ENCODE measurements around the gene KCNQ2.

Gene KCNQ2

DNA sequence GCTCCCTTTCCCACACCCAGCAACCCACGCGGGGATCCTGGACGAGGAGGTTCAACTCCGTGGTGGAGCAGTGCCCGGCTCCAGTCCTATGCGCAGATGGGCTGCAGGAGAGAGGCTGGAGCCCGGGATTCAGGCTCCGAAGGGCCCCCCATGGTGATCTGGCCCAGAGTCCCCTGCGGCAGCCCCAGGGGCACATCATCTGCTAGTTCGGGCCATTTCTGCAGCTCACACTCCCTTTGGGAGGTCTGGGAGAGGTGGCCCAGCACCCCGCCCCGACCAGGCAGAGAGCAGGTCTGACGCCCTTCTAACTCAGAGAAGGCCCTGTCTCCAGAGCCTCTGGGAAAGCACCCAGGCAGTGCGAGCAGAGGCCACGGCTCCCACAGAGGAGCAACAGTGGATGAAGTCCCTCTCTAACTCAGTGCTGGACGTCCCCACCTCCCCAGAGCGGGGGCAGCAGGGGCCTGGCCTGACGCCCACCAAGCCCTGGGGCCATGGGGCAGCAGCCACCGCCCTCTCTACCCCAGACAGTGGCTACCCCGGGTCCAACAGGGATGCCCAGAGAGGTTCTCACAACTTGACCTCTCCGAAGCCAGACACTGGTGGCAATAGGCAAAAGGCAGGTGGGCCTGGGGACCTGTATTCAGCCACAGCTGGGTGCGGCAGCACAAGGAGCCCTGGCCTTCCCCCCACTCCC, 3.3 kb downstream of the KCNQ2 start:
- no peak for DNase-seq

DNA sequence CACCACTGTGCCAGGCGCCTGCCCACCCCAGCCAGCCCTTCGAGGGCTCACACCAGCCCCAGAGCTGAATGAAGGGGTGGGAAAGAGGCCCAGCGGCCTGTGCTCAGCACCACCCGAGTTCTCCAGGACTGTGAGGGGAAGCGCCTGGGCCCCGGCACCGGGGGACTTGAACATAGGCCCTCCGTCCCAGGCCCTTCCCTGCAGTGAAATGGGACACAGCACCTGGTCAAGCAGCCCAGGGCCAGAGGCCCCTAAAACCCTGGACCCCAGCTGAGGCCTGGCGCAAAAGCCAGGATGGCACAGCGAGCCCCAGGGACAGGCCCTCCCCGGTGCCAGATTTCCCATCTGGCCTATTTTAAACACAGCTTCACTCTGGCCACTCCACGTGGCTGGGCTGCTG, 4.0 kb downstream of the KCNQ2 start:
- DNase-seq = no peak

DNA sequence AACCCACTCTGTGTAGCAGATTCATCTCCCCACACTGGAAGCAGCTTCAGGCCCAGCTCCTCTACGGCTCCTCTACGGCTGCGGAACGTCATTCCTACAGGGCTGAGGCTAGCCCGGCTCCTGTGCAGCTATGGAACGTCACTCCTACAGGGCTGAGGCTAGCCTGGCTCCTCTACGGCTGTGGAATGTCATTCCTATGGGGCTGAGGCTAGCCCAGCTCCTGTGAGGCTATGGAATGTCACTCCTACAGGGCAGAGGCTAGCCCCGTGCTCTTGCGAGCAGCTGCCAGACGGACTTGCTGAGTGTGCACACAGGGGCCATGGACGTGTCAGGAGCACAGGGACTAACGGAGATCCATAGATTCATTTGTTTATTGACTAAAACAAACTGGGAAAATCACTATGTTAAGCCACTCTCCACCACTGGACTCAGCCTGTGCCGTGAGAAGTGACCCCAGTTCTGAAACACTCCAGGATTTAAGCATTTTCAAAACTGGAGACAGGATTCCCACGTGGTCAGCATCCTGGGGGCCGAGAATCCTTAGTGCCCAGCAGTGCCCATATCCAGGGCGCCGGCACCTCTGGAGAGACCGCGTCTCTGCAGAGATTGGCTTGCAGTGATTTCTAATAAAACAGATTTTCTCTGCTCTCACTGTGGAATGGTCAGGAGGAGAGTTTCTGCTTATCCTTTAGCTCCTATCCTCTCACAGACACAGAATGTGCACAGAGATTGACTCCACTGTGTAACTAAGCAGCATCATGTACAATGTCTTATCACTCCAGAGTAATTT, 5.0 kb downstream of the KCNQ2 start:
- DNase-seq = no peak

DNA sequence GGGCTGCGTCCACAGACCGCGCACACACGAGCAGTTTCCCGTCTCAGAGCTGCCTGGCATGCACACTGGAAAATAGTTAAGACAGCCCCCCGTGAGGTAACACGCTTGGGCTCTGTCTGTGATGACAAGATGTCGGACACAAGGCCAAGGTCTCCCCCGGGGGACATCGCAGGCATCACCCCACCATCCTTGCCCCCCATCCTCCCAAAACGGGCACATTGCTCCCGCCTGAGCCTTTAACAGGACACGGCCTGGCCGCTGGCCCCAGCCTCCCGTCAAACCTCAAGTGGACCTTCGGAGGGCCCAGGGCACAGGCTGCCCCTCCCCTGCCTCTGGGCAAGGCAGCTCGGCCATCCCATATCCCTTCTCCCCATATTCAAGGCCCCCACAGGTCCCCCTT, 5.6 kb downstream of the KCNQ2 start:
- DNase-seq = no peak

DNA sequence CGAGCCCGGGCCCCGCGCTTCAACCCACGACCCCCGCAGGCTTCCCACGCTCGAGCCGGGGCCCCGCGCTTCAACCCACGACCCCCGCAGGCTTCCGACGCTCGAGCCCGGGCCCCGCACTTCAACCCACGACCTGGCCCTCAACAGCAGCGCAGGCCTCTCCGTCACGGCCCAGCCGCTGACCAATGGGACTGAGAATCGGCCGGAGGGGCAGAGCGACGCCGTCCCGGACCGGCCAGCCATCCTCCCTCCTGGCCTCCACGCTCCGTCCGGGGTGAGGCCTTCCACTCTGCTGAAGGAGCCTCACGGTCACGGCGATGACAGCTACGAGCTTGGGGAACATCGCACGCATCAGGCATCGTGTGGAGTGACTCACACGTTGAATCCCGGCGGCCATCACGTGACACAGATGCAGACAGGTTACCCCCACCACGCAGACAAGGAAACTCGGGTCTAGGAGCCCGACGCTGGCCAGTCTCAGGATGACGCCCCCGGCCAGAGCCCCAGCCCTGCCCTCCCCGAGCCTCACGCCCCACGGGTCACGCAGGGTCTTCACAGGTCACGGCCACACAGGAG, 6.1 kb downstream of the KCNQ2 start:
- DNase-seq = no peak

DNA sequence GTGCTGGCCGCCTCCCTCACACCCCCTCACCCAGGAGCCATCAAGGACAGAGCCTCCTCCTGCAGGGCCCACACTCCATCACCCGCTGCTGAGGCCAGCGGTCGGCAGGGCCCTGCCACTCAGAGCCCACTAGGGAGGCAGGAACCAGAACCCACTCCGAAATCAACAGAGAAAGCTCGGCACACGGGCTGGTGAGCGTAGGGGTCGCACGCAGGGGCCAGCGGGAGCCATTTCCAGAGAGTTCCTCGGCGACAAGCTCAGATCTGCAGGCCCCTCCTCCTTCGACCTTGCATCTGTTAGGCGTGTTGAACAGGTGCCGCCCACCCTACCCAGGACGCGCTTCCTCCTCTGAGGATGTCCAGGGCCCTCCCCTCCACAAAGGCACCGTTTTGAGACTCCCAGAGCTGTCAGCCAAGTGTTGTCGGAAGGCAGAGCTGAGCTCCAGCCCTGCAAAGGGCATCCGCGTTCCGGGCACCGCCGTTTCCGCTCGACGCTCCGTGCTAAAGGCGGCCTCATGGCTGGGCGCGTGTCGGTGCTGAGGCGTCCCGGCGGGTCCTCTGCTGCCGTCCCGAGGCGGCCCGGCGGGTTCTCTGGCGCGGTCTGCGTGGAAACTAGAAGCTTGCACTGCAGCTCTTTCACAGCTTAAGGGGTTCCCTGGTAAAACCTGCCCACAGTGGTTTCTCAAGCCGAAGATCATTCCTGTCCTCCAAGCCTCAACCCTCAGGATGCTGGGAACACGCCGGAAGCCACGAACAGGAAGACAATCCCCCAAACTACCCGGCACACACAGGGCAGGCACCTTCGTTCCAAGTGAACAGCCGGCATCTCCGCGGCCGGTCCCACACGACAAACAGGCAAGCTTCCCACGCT, 6.8 kb downstream of the KCNQ2 start:
- no peak for DNase-seq

DNA sequence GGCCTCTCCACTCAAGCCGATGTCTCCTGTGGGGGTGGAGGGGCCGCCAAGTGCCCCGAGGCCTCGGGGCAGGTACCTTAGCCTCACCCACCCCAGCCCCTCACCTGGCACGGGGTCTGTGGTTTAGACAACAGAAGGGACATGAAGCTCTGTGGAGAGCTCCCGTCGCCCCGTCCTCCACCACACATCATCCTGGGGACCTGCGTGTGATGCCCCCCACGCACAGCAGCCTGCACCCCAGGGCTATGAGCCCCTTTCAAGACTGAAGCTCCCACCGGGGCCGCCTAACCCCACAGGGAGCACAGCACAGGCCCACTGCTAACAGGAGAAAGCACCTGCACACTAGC, 8.2 kb downstream of the KCNQ2 start:
- DNase-seq = no peak

DNA sequence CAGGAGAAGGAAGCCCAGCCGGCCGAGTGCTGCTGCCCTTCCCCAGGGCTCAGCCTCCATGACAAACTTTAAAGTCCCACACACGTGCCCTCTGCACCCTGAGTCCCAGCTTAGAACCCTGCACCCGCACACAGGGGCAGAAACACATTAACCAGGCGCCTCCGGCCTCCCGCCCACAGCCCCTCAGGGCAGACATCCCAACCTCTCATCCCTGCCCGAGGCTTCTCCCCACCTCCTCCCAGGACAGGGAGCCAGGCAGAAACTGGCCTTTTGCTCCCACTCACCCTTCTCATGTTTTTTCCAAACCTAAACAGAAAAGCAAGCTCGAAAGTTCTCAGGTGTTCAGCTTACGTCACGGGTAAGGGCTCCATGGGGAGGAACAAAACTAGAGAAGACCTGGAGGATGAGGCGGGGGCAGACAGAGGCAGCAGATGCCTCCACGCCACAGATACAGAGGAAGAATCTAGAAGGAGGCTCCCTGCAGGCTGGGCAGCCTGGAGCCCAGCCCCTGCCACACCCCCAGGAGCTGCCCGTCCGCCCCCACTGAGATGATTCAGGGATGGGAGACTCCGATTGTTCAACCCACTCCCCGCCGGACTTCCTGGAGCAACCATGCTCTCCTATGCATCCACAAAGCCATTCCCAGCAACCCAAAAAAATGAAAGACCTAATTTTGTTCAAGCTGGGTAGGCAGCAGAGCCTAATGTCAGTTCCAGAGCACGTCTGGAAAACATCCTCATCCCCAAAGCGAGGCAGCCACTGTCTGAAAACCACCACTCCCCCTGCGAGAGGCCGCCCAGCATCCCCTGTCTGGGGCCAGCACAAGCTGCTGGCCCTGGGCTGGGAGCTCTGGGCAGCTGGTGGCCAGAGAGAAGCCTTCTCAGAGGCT, 8.8 kb downstream of the KCNQ2 start:
- DNase-seq = no peak

DNA sequence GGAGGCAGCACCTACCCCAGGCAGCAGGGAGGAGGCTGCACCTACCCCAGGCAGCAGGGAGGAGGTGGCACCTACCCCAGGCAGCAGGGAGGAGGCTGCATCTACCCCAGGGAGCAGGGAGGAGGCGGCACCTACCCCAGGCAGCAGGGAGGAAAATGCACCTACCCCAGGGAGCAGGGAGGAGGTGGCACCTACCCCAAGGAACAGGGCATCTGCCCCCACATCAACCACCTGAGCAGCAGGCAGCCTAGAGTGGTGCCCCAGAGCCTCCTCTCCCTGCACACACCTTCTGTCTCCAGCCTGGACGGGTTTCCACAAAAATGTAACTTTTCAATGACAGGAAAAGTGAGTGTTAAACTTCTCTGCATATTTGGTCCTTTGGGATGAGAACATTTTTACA, 10.2 kb downstream of the KCNQ2 start:
- DNase-seq = no peak

DNA sequence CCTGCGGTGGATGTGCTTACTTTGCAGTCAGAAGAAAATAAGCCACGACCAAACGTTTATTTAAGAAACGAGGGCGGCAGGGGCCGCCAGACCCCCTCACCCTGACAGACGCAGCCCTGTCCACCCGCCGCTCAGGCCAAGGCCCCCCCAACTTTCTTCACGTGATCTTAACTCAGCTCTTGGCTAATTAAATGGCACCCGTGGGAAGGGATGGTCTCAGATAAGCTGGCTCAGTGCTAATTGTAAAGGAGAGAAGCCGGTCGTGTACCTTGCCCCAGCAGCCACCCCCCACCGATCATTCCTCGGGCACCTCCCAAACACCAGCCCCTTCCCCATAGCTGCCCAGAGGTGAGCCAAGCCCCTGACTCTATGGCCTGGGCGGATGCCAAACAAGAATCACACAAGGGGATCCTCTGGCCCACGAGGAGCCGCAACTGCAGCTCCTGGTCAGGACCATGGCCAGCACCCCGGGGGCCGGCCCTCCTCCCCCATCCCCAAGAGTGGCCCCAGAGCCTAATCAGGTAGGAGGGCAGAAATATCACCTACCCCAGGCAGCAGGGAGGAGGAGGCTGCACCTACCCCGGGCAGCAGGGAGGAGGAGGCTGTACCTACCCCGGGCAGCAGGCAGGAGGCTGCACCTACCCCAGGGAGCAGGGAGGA, 11.2 kb downstream of the KCNQ2 start:
- DNase-seq = no peak

DNA sequence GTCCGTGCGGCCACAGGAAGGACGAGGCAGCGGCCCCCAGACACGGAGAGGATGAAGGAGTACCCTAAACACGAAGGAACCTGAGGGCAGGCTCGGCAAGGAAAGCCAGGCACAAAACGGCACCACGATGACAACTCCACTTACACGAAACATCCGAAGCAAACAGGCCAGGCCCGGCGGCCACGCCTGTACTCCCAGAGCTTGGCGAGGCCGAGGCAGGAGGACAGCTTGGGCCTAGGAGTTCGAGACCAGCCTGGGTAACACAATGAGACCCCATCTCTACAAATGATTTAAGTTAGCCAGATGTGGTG, 13.4 kb downstream of the KCNQ2 start:
- no peak for DNase-seq

DNA sequence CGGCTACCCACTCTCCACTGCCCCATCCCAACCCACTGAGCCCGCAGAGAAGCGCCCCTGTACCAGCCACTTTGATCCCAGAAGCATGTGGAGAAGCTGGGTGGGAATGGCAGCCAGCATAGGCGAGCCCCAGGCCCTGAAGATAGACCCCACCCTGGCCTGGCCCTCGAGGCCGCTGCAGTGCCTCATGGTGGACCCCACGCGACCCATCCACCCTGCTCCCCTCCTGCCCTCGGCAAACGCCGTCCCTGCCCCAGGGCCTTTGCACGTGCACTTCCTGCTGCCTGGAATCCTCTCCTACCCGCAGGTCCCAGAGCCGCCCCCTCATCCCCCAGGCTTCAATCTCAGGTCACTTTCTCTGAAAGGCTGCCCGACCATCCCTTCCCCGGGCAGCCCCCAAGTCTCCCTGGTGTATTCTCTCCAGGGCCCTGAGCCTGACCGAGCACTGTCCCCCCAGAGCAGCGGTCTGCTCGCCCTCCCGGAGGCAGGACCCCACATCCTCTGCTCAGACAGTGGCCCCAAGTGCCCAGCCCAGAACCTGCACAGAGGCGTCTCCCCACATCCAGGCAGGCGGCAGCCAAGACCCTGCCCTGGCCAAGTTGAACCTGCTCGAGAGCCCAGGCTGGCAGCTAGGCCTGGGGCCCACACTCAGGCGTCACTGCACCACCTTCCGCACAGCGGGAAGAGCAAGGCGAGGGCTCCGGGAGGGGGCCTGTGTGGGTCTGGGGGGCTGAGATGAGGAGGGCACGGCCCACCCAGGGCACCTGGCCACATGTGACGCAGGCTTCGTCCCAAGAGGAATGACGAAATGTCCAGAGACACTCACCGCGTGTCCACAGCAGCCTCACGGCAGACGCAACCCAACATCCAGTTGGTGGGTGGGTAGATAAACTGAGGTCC, 14.0 kb downstream of the KCNQ2 start:
- DNase-seq = no peak

DNA sequence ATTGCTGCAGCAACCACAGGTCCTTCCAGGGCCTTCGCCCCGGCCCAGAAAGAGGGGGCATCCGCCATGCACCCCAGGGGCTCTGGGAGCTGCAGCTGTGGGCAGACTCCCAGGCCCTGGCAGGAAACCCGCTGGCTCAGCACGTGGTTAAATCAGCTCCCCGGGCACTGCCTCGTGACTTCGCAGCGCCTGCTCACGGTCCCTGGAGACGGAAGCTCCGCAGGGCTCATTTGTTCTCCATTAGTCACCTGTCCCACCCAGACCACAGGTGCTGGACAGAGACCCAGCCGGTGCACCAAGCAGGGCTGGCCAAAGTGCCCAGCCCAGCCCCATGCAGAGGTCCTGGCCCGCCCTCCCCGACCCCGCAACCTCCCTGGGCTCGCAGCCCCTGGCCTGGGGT, 14.7 kb downstream of the KCNQ2 start:
- DNase-seq = peak; percentile 83

DNA sequence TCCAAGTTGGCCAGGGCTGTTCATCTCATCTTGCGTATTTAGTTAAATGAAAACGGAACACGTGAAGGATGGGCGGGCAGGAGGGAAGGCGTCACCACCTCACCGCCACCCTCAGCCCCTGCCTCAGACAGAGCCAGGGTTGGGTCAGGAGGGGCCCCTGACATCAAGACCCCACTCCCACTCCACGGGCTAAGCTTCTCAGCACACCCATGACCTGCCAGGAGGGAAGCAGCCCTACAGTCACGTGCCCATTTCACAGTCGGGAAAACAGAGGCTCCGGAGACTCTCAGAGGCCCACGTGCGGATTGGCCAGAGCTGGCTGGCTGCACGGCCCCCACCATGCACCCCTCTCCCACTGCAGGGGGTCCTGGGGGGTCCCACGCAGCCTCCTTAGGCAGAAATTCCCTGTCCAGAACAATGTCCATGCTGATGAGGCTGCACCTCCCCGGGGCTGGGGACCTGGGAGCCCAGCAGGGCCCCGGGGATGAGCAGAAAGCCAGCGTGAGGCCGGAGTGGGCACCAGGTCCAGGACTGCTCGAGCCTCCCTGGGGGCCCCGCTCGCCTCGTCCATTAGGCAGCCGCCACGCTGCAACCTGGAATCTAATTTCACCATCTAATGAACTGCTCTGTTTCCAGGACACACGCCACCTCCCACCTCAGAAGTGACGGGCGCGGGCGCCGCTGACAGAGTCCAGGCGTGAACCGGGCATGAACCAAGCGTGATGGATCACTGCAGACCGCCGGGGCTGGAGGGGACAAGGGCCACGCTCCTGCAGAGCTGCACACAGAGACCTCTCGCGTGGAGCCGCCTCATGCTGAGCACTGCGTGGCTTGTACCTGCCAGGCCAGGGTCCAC, 15.8 kb downstream of the KCNQ2 start:
- no peak for DNase-seq

DNA sequence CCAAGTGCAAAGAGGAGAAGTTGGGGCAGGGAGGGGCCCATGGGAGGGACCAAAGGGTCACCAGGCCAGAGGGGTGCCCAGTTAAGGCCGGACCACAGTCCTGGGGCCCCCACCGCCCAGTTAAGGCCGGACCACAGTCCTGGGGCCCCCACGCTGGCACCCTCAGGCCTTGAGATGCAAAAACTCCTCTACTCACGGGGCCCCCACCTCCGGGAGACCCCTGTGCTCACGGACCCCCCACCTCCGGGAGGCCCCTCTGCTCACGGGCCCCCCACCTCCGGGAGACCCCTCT, 16.9 kb downstream of the KCNQ2 start:
- DNase-seq = no peak

DNA sequence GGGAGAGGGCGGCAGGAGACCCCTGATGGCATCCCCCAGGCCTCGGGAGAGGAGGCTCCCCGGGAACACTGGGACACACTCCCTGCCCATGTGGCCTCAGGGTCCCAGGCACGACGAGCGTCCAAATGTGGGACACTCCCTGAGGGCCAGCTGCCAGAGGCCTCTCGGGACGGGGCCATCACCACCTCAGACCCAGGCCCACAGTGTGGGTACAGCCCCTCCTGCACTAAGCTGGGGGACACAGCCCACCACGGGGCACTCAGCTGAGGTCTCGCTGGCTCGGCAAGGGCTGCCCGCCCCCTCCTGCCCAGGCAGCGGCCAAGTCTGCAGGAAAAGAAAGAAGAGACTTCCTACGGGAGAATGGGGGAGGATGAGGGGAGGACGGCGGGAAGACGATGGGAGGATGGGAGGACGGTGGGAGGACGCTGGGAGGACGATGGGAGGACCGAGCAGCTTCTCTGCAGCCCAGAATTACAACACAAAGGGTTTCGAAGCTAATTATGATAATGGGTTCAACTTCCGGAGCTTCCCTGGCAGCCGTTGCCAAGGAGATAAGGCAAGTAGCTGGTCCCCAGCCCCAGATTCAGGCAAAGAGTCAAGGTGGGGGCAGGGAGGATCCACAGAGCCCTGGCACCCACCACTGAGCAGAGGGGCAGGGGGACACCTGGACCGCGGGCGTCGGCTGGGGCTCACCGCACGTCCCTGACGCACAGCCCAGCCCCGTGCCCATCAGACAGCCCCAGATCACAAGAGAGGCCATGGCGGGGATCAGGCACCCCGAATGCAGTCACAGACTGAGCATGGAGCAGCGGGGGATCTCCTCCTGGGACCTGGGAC, 17.5 kb downstream of the KCNQ2 start:
- DNase-seq = peak; percentile 31

DNA sequence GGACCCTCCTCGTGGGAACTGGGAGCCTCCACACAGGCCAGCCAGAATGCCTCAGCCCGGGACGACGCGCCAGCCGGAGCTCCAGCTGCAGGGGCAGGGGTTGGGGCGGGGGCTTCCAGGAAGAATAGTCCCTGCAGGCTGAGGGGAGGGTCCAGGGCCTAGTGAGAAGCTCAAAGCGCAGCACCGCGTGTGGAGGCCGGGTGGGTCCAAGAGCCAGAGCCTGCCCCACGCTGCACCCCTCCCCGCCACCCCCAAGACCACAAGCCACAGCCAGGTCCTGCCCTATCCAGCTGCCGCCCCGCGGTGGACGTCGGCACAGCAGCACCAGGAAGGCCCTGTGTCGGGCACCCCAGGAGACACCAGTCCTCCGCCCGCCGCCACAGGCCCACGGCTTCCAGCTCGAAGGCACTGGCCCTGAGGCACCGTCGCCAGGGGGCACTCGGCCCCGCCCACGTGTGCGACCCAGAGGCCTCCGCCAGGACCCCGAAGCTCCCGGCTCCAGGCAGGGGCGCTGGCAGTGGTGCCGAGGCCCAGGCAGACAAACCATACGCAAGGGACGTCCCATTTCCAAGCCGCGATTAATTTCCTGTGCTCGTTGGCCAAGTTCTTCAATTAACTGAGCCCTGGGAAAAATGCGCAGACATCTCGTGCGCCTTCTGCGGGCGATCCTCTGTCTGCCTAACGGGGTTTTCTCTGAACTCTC, 19.5 kb downstream of the KCNQ2 start:
- no peak for DNase-seq

DNA sequence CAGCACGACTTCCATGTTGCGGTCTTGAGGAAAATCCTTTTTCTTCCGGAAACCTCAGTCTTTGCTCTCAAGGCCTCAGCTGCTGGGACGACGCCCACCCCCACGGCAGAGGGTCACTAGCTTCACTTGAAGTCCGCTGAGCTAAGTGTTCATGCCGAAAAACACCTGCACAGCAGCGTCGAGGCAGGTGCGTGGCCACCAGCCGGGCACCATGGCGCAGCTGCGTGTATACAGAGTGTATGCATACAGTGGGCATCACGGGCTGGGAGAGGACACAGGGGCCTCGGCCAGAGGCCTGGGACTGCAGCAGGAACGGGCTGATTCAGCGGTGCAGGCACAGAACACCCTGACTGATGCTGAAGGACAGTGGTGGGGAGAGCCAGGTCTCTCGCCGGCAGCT, 20.1 kb downstream of the KCNQ2 start:
- no peak for DNase-seq

DNA sequence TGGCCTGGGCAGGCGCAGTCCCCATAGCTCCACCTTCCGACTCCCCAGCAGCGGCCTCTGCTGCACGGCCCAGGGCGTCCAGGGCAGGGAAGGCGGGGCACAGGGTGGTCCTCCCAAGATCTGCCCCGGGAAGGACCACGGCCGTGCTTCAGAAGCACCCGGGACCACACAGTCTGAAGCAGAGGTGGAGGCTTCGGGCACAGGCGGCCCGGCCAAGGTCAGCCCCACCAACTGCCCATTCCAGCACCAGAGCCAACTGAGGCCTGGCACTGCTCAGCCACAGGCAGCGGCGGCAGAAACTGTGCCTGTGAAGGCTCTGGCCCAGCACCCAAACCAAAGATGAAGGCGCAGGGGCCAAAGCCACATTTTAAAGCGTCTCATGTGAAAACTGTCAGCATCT, 20.6 kb downstream of the KCNQ2 start:
- DNase-seq = no peak

Measured in NCI-H345 (cell line).